HL-60/S4 treated with phorbol 12-myristate 13-acetate at 8.2 ng/mL for 4 days and 3 days (cell line): ENCODE data around the gene RFESD.
"Not testable (repeated sequence)": the region's sequence is repeated elsewhere in the genome, so short reads cannot be mapped to it uniquely, and the experiment has no call there.

Experiments
- in situ Hi-C: fragments of 300-500 bp; cut with MboI; formaldehyde crosslinking; loops from 2 replicates; pipeline ENCODE4 v1.15.0; 2022; ENCODE audit warnings: low sequenced_read_pairs

RFESD gene

DNA sequence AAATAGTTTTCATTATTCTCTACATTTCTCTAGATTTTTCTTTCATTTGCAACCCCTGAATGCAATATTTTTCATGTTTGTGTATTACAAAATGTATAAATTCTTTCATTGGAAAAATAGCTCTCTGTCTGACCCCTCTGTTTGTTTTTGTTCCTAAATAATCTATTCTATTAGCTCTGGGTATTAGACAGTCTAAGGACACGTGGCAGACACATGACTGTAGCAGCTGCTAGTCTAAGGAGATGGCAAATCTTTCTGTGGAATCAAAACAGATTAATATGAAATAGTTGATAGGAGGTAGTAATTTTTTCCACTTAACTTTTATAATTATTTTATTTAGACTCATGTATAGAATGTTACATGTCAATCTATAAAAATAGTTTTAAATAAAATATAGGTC is 57.6 kb downstream of the RFESD start:
- in situ Hi-C loops: no loop called here

DNA sequence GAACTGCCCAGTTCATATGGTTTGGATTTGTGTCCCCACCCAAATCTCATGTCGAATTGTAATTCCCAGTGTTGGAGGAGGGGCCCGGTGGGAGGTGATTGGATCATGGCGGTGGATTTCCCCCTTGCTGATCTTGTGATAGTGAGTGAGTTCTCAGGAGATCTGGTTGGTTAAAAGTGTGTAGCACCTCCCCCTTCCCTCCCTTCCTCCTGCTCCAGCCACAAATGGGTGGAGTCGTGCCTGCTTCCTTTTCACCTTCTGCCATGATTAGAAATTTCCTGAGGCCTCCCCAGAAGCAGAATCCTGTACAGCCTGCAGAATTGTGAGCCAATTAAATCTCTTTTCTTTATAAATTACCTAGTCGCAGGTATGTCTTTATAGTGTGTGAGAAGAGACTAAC is 59.6 kb downstream of the RFESD start:
- in situ Hi-C loops: not testable (repeated sequence)

DNA sequence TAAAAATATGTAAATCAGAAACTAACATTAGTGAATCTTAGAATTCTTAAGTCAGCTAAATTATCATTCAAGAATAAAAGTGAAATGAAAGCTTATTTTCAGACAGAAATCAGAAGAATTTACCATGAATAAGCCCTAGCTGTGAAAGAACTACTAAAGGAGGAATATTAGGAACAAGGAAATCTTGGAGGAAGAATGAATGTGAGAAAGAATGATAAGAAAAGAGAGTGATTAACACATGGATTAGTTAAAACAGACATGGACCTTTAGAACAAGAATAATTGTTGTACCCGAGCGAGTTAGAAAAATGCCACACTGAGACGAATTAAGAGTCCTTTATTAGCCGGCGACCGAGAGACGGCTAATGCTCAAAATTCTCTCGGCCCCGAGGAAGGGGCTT is 60.5 kb downstream of the RFESD start:
- in situ Hi-C loops: no loop called here
